ENCODE results near the gene EOMES.

Gene EOMES

GRCh38 chr3:27713435-27714145, 8.5 kb downstream of the EOMES start:
- no peak for TF ChIP-seq CTCF (IDR thresholded peaks at IDR 0.05; ENCODE audit: low read depth, low read length, poor library complexity, severe bottlenecking)
- Histone ChIP-seq H4K20me1 (ENCODE audit: control insufficient read depth, insufficient read depth, low read depth, low read length) (no peaks in the 10 kb centered on the region), H3F3A (ENCODE audit: control insufficient read depth, insufficient read depth) (no peaks in the 10 kb centered on the region), H3K4me3 (ENCODE audit: low read length) (no peak overlapping the region), H3K27ac (ENCODE audit: low read depth, low read length) (no peak overlapping the region), H3K4me2 (ENCODE audit: low read length) (no peak overlapping the region), H3K9me2 (replicated peaks; ENCODE audit: control insufficient read depth, low read length) (no peaks in the 10 kb centered on the region), H3K4me1 (ENCODE audit: control insufficient read depth, low read length) (no peaks in the 10 kb centered on the region), H3K79me2 (ENCODE audit: control insufficient read depth, low read length) (no peaks in the 10 kb centered on the region), H3K9me3 (ENCODE audit: control insufficient read depth, insufficient read depth, low read length) (no peaks in the 10 kb centered on the region), H3K27me3 (ENCODE audit: control insufficient read depth, low read length) (peaks cover 35% of the 10 kb centered on the region), H3K36me3 (ENCODE audit: control insufficient read depth, low read length) (no peaks in the 10 kb centered on the region)

- Histone ChIP-seq H3K9me2 (replicated peaks; ENCODE audit: control insufficient read depth, low read length) (no peaks in the 10 kb centered on the region), H3K4me2 (ENCODE audit: low read length) (no peak overlapping the region), H3K27me3 (ENCODE audit: control insufficient read depth, low read length) (peaks cover 35% of the 10 kb centered on the region), H3K27ac (ENCODE audit: low read depth, low read length) (no peak overlapping the region), H4K20me1 (ENCODE audit: control insufficient read depth, insufficient read depth, low read depth, low read length) (no peaks in the 10 kb centered on the region), H3K4me3 (ENCODE audit: low read length) (no peak overlapping the region), H3K4me1 (ENCODE audit: control insufficient read depth, low read length) (no peaks in the 10 kb centered on the region), H3K79me2 (ENCODE audit: control insufficient read depth, low read length) (no peaks in the 10 kb centered on the region), H3K9me3 (ENCODE audit: control insufficient read depth, insufficient read depth, low read length) (no peaks in the 10 kb centered on the region), H3F3A (ENCODE audit: control insufficient read depth, insufficient read depth) (no peaks in the 10 kb centered on the region), H3K36me3 (ENCODE audit: control insufficient read depth, low read length) (no peaks in the 10 kb centered on the region)
- TF ChIP-seq EZH2phosphoT487 (IDR thresholded peaks at IDR 0.05; ENCODE audit: borderline replicate concordance, low read length) (no peak), CTCF (IDR thresholded peaks at IDR 0.05; ENCODE audit: low read depth, low read length, poor library complexity, severe bottlenecking) (no peak)
These were observed 9.1 kb downstream of the EOMES start for GRCh38 chr3:27713078-27713423.

- Histone ChIP-seq H3K4me3 (ENCODE audit: low read length) (no peak overlapping the region), H3F3A (ENCODE audit: control insufficient read depth, insufficient read depth) (no peaks in the 10 kb centered on the region), H3K4me2 (ENCODE audit: low read length) (peak overlapping the region; percentile 43), H3K27me3 (ENCODE audit: control insufficient read depth, low read length) (peaks cover 35% of the 10 kb centered on the region), H3K9me3 (ENCODE audit: control insufficient read depth, insufficient read depth, low read length) (no peaks in the 10 kb centered on the region), H4K20me1 (ENCODE audit: control insufficient read depth, insufficient read depth, low read depth, low read length) (no peaks in the 10 kb centered on the region), H3K4me1 (ENCODE audit: control insufficient read depth, low read length) (no peaks in the 10 kb centered on the region), H3K9me2 (replicated peaks; ENCODE audit: control insufficient read depth, low read length) (no peaks in the 10 kb centered on the region), H3K36me3 (ENCODE audit: control insufficient read depth, low read length) (no peaks in the 10 kb centered on the region), H3K27ac (ENCODE audit: low read depth, low read length) (no peak overlapping the region), H3K79me2 (ENCODE audit: control insufficient read depth, low read length) (no peaks in the 10 kb centered on the region)
- TF ChIP-seq CTCF (IDR thresholded peaks at IDR 0.05; ENCODE audit: low read depth, low read length, poor library complexity, severe bottlenecking) (peak; percentile 69), EZH2phosphoT487 (IDR thresholded peaks at IDR 0.05; ENCODE audit: borderline replicate concordance, low read length) (no peak)
These were observed 9.7 kb downstream of the EOMES start for GRCh38 chr3:27712136-27713077.

All from DOHH2 (cell line).